Endometrial microvascular endothelial cells (primary cell): ENCODE results near the gene SYCP2L. TPM values are rescaled to one million over a fixed set of nuclear protein-coding genes. Genes with fewer than 3 reads are reported as not detected.
"Not testable (repeated sequence)": the region's sequence is repeated elsewhere in the genome, so short reads cannot be mapped to it uniquely, and the experiment has no call there.

Experiments
- in situ Hi-C: cut with HindIII; loops from 2 replicates; pipeline ENCODE4 v1.10.0; 2017; ENCODE audit warnings: low sequenced_read_pairs, low pct_unique_long_range_greater_than_20kb; ENCODE audit errors: inconsistent ontology term
- total RNA-seq: library from RNA; depleted of rRNA; stranded (reverse); fragments of >200 nt; gene quantifications from one replicate; pipeline ENCODE4 v1.2.3, GENCODE V29; 2015; ENCODE audit errors: inconsistent ontology term

SYCP2L gene
- total RNA-seq, 1 donor from 2014 or later, result not detected

DNA sequence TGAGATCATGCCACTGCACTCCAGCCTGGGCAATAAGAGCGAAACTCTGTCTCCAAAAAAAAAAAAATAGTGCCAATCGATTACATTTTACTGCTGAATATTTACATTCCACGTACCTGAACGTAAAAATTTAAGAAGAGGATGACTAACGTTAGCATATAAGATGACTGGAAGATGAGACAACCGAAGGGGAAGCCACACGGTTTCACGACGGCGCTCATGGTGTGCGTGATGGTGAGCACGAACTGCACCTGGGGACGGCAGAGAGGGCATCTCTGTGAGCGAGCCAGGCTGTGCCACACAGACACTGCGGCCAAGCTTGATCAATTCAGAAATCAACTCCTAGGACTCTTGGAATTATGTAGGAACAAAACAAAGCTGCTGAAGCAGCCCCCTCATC lies 102.7 kb downstream of the SYCP2L start:
- in situ Hi-C loops, result no loop called here

DNA sequence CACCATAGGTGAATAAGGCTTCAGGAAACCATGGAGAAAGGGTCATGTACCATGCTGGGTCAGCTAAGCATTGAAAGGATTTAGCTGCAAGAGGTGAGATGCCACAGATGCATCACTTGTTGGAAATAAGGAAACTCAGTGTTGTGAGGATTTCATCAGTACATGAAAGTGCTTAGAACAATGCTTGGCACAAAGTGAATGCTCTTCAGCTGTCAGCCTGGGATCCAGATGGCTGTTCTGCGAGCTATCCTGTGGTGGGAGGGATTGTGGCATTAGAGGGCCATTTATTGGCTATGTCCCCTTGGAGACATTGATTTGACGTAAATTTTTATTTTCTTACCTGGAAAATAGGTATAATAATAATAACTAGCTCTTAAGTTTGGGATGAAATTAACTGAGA lies 104.3 kb downstream of the SYCP2L start:
- in situ Hi-C loops, result no loop called here

DNA sequence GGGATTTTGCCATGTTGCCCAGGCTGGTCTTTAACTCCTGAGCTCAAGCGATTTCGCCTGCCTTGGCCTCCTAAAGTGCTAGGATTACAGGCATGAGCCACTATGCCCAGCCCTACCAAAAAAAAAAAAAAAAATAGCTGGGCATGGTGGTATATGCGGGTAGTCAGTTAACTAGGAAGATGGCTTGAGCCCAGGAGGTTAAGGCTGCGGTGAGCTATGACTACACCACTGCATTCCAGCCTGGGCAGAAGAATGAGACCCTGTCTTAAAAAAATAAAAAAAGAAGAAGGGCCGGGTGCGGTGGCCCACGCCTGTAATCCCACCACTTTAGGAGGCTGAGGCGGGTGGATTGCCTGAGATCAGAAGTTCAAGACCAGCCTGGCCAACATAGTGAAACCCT lies 107.0 kb downstream of the SYCP2L start:
- in situ Hi-C loops, result no loop called here

- in situ Hi-C loops, result no loop called here
Measured at GRCh38 chr6:10995114-10995707, 108.4 kb downstream of the SYCP2L start.

DNA sequence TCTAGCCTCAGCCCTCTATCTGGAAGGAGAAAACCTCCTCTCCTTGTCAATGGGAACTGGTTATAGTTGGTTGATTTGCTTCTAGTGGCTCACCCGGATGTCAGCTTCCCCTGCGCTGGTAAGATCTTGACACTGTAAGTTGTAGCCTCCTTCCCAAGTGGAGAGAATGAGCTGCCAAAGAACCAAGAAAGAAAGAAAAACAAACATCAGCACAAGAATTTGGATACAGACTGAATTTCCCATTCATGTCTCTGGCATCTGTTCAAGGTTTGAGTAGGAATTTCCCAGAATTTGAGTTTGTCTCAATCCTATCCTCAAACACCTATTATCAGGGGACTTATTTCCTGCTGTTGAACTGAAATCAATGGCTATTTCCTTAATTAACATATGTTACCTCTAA lies 113.1 kb downstream of the SYCP2L start:
- in situ Hi-C loops, result no loop called here

- in situ Hi-C loops, result no loop called here
Measured at GRCh38 chr6:11002176-11002575, 115.3 kb downstream of the SYCP2L start.

- in situ Hi-C loops, result not testable (repeated sequence)
Measured at GRCh38 chr6:11003297-11003696, 116.4 kb downstream of the SYCP2L start.

- in situ Hi-C loops, result no loop called here
Measured at GRCh38 chr6:11006061-11006460, 119.2 kb downstream of the SYCP2L start.

- in situ Hi-C loops, result no loop called here
Measured at GRCh38 chr6:11007715-11008608, 121.1 kb downstream of the SYCP2L start.

DNA sequence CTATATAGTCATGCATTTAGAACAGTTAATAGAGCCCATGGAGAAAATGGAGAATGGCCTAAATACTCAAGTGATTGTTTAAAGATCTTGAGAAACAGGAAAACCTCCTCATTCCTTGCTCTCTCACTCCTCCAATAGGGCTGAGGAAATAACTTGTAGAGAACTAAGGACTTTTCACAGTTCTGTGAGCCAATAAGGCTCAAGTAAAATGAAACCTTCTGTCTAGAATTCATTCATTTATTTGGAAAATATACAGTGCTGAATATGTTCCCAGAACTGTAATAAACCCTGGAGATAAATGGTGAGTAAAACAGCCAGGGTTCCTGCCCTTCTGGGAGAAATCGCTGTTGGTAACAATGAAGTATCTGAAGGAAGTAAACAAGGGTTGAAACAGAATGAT lies 122.0 kb downstream of the SYCP2L start:
- in situ Hi-C loops, result no loop called here

GRCh38 chr6:11009353-11009752 lies 122.5 kb downstream of the SYCP2L start:
- in situ Hi-C loops, result no loop called here

DNA sequence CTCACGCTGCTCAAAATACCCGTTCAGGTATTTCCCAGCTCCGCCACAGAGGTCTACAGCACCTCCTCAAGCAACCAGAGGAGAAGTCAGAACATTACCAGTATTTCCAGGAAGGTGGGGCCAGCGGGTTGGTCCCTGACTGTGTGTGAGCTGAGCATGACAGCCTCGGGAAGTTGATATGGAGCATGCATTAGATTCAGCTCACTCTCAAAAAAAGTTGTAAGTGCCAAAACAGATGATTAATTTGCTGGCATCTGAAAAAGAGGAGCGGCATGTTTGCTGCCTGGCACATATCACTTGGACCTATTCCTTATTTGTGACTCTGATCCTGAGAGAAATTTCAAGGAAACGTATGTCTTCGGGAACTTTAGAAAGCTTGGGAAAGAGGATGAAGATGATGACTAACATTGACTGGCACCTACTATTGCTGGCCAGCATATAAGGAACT lies 125.0 kb downstream of the SYCP2L start:
- in situ Hi-C loops, result no loop called here

GRCh38 chr6:11012295-11012754 lies 125.5 kb downstream of the SYCP2L start:
- in situ Hi-C loops, result no loop called here

- in situ Hi-C loops, result no loop called here
Measured at GRCh38 chr6:11012976-11013720, 126.3 kb downstream of the SYCP2L start.

- in situ Hi-C loops, result no loop called here
Measured at GRCh38 chr6:11013721-11014070, 126.8 kb downstream of the SYCP2L start.

GRCh38 chr6:11015102-11015501 lies 128.2 kb downstream of the SYCP2L start:
- in situ Hi-C loops, result no loop called here

DNA sequence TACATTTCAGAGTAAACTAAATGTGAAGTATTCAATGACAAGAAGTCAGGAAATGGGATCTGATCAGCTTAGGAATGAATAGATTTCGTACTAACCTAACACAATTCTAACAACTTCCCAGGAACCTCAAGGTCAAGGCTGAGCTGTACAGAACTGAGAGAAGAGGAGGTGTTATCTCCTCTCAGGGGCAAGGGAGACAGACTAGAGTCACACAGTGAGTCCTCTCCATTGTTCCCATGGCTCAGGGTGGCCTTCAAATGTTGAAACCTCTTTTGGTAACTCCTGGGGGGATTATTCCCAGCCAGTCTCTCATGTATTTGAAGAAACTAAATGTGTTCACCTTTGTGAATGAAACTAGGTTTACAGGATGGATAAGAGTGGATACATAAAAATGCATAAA lies 129.6 kb downstream of the SYCP2L start:
- in situ Hi-C loops, result no loop called here

GRCh38 chr6:11017090-11017489 lies 130.2 kb downstream of the SYCP2L start:
- in situ Hi-C loops, result no loop called here

DNA sequence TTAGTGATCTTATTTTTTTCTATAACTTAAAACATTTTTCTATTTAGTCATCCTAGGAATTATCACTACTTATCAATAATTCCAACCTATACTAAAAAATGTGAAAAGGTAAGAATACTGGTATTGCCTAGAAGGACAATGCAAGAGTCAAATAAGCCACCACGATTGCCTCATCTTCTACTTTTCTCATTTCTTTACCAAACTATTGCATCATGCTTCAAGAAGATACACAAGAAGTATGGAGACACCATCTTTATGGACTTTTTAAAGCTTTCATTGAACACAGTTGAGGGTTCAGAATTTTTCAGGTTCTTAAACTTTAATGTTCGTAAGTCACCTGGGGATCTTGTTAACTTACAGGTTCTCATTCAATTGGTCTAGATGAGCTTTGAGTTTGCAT lies 131.4 kb downstream of the SYCP2L start:
- in situ Hi-C loops, result no loop called here

- in situ Hi-C loops, result no loop called here
Measured at GRCh38 chr6:11021003-11021402, 134.2 kb downstream of the SYCP2L start.
